ENCODE data around the gene SLC22A12. TPM values are rescaled to one million over a fixed set of nuclear protein-coding genes. Genes with fewer than 3 reads are reported as not detected.

The SLC22A12 gene
- total and polyA plus RNA-seq, 4 donors: not detected

GRCh38 chr11:64583296-64584262, 7.4 kb upstream of the SLC22A12 start:
- Histone ChIP-seq H3K9me3 (ENCODE audit: control insufficient read depth, insufficient read depth, low read length) (no peaks in the 10 kb centered on the region), H3K27me3 (ENCODE audit: control insufficient read depth, insufficient read depth, low read length) (no peaks in the 10 kb centered on the region), H3K36me3 (ENCODE audit: control insufficient read depth, insufficient read depth, low read length) (no peaks in the 10 kb centered on the region), H3K27ac (ENCODE audit: low read depth, low read length) (no peak overlapping the region), H3K4me1 (ENCODE audit: control insufficient read depth, insufficient read depth, low read length) (peaks cover 20% of the 10 kb centered on the region), H3K4me3 (ENCODE audit: low read depth, low read length) (no peak overlapping the region)
- no peak for DNase-seq (ENCODE audit: low read depth in 4 of 6, low spot score in 6 of 6)
- WGBS (ENCODE audit: insufficient coverage): 83% methylated on average over 28 of the region's 28 CpGs

GRCh38 chr11:64585150-64585549, 5.9 kb upstream of the SLC22A12 start:
- no peaks in the 10 kb centered on the region for H3K9me3 ChIP-seq (ENCODE audit: control insufficient read depth, insufficient read depth, low read length)
- WGBS (ENCODE audit: insufficient coverage): 48% methylated on average over 7 of the region's 8 CpGs
- no peak overlapping the region for H3K27ac ChIP-seq (ENCODE audit: low read depth, low read length)
- H3K27me3 ChIP-seq (ENCODE audit: control insufficient read depth, insufficient read depth, low read length): no peaks in the 10 kb centered on the region
- H3K4me3 ChIP-seq (ENCODE audit: low read depth, low read length): no peak overlapping the region
- peak in 1 of 6 donors; percentile 22 for DNase-seq (ENCODE audit: low read depth in 4 of 6, low spot score in 6 of 6)
- H3K36me3 ChIP-seq (ENCODE audit: control insufficient read depth, insufficient read depth, low read length): no peaks in the 10 kb centered on the region
- peaks cover 14% of the 10 kb centered on the region for H3K4me1 ChIP-seq (ENCODE audit: control insufficient read depth, insufficient read depth, low read length)

GRCh38 chr11:64586366-64586765, 4.7 kb upstream of the SLC22A12 start:
- H3K27me3 ChIP-seq (ENCODE audit: control insufficient read depth, insufficient read depth, low read length): no peaks in the 10 kb centered on the region
- H3K36me3 ChIP-seq (ENCODE audit: control insufficient read depth, insufficient read depth, low read length): no peaks in the 10 kb centered on the region
- H3K27ac ChIP-seq (ENCODE audit: low read depth, low read length): no peak overlapping the region
- peaks cover 2% of the 10 kb centered on the region for H3K4me1 ChIP-seq (ENCODE audit: control insufficient read depth, insufficient read depth, low read length)
- H3K4me3 ChIP-seq (ENCODE audit: low read depth, low read length): no peak overlapping the region
- H3K9me3 ChIP-seq (ENCODE audit: control insufficient read depth, insufficient read depth, low read length): no peaks in the 10 kb centered on the region
- no peak for DNase-seq (ENCODE audit: low read depth in 4 of 6, low spot score in 6 of 6)

- no peak overlapping the region for H3K4me3 ChIP-seq (ENCODE audit: low read depth, low read length)
- no peak for DNase-seq (ENCODE audit: low read depth in 4 of 6, low spot score in 6 of 6)
- H3K27ac ChIP-seq (ENCODE audit: low read depth, low read length): no peak overlapping the region
- no peaks in the 10 kb centered on the region for H3K9me3 ChIP-seq (ENCODE audit: control insufficient read depth, insufficient read depth, low read length)
- no CpG with 5 or more reads among the region's 2 CpGs for WGBS (ENCODE audit: insufficient coverage)
- no peaks in the 10 kb centered on the region for H3K4me1 ChIP-seq (ENCODE audit: control insufficient read depth, insufficient read depth, low read length)
- H3K36me3 ChIP-seq (ENCODE audit: control insufficient read depth, insufficient read depth, low read length): no peaks in the 10 kb centered on the region
- H3K27me3 ChIP-seq (ENCODE audit: control insufficient read depth, insufficient read depth, low read length): no peaks in the 10 kb centered on the region
These were observed 2.3 kb upstream of the SLC22A12 start for GRCh38 chr11:64588701-64589100.

GRCh38 chr11:64591257-64592233, 525 bp downstream of the SLC22A12 start:
- Histone ChIP-seq H3K27me3 (ENCODE audit: control insufficient read depth, insufficient read depth, low read length) (no peaks in the 10 kb centered on the region), H3K9me3 (ENCODE audit: control insufficient read depth, insufficient read depth, low read length) (no peaks in the 10 kb centered on the region), H3K4me3 (ENCODE audit: low read depth, low read length) (no peak overlapping the region), H3K4me1 (ENCODE audit: control insufficient read depth, insufficient read depth, low read length) (no peaks in the 10 kb centered on the region), H3K36me3 (ENCODE audit: control insufficient read depth, insufficient read depth, low read length) (no peaks in the 10 kb centered on the region), H3K27ac (ENCODE audit: low read depth, low read length) (no peak overlapping the region)
- no peak for DNase-seq (ENCODE audit: low read depth in 4 of 6, low spot score in 6 of 6)
- 91% methylated on average over 36 of the region's 36 CpGs for WGBS (ENCODE audit: insufficient coverage)

- Histone ChIP-seq H3K36me3 (ENCODE audit: control insufficient read depth, insufficient read depth, low read length) (no peaks in the 10 kb centered on the region), H3K27ac (ENCODE audit: low read depth, low read length) (no peak overlapping the region), H3K4me1 (ENCODE audit: control insufficient read depth, insufficient read depth, low read length) (no peaks in the 10 kb centered on the region), H3K27me3 (ENCODE audit: control insufficient read depth, insufficient read depth, low read length) (no peaks in the 10 kb centered on the region), H3K9me3 (ENCODE audit: control insufficient read depth, insufficient read depth, low read length) (no peaks in the 10 kb centered on the region), H3K4me3 (ENCODE audit: low read depth, low read length) (no peak overlapping the region)
- WGBS (ENCODE audit: insufficient coverage): 82% methylated on average over 3 of the region's 3 CpGs
- DNase-seq (ENCODE audit: low read depth in 4 of 6, low spot score in 6 of 6): no peak
These were observed 1.2 kb downstream of the SLC22A12 start for GRCh38 chr11:64592234-64592615.

- Histone ChIP-seq H3K9me3 (ENCODE audit: control insufficient read depth, insufficient read depth, low read length) (no peaks in the 10 kb centered on the region), H3K4me1 (ENCODE audit: control insufficient read depth, insufficient read depth, low read length) (no peaks in the 10 kb centered on the region), H3K27me3 (ENCODE audit: control insufficient read depth, insufficient read depth, low read length) (no peaks in the 10 kb centered on the region), H3K4me3 (ENCODE audit: low read depth, low read length) (no peak overlapping the region), H3K27ac (ENCODE audit: low read depth, low read length) (no peak overlapping the region), H3K36me3 (ENCODE audit: control insufficient read depth, insufficient read depth, low read length) (no peaks in the 10 kb centered on the region)
- WGBS (ENCODE audit: insufficient coverage): 89% methylated on average over 9 of the region's 9 CpGs
- no peak for DNase-seq (ENCODE audit: low read depth in 4 of 6, low spot score in 6 of 6)
These were observed 1.6 kb downstream of the SLC22A12 start for GRCh38 chr11:64592656-64593055.

GRCh38 chr11:64593156-64594105, 2.4 kb downstream of the SLC22A12 start:
- Histone ChIP-seq H3K27me3 (ENCODE audit: control insufficient read depth, insufficient read depth, low read length) (no peaks in the 10 kb centered on the region), H3K27ac (ENCODE audit: low read depth, low read length) (no peak overlapping the region), H3K9me3 (ENCODE audit: control insufficient read depth, insufficient read depth, low read length) (no peaks in the 10 kb centered on the region), H3K36me3 (ENCODE audit: control insufficient read depth, insufficient read depth, low read length) (no peaks in the 10 kb centered on the region), H3K4me3 (ENCODE audit: low read depth, low read length) (no peak overlapping the region), H3K4me1 (ENCODE audit: control insufficient read depth, insufficient read depth, low read length) (no peaks in the 10 kb centered on the region)
- 89% methylated on average over 31 of the region's 32 CpGs for WGBS (ENCODE audit: insufficient coverage)
- DNase-seq (ENCODE audit: low read depth in 4 of 6, low spot score in 6 of 6): no peak
